GM19452 (cell line): ENCODE data around the gene CACNA1A.

Experiments
- ATAC-seq: cut with Tn5 transposase; IDR thresholded peaks from one replicate; pipeline ENCODE4 v1.9.1; 2021; ENCODE audit not compliant: unreplicated experiment

CACNA1A gene

DNA sequence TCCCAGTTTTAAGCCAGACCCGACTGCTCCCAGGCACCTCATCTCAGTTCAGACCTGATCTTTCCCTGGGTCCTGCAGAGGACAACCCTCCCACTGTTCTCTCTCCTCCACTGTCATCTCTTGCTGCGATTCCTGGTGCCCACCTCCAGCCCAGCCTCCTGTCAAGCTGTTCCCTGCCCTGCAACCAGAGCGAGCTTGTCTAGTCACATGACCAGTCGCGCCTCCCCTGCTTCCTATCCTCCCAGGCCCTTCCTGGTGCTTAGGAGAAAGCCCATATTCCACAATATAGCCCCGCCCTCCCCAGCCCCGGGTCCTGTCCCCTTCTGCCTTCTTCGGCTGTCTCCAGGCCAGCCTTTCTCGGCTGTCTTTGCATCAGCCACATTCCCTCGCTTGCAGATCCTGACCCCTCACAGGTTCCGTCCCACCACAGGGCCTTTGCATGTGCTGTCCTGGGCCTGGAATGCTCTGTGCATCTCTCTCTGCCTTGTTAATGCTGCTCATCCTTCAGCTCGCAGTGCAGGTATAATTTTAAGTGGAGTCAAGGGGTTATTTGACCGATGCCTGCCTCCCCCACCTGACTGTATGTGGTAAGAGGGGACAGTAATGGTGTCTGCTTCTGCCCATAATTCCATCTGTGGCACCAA, 267.3 kb downstream of the CACNA1A start:
- ATAC-seq: no peak

DNA sequence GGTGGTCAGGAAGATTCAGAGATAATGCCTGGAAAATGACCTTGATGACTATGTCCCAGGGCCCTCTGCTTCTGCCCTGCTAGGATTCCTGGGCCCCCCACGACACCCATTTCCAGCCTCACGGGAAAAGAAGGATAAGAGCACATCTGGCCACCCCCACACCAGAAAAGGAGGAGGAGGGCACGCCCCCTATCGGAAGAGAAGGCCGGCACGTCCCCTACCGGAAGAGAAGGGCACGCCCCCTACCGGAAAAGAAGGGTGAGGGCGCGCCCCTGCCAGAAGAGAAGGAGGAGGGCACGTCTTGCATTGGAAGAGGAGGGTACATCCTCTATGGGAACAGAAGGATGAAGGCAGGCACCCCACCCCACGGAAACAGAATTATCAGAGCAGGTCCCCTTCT, 271.8 kb downstream of the CACNA1A start:
- no peak for ATAC-seq

DNA sequence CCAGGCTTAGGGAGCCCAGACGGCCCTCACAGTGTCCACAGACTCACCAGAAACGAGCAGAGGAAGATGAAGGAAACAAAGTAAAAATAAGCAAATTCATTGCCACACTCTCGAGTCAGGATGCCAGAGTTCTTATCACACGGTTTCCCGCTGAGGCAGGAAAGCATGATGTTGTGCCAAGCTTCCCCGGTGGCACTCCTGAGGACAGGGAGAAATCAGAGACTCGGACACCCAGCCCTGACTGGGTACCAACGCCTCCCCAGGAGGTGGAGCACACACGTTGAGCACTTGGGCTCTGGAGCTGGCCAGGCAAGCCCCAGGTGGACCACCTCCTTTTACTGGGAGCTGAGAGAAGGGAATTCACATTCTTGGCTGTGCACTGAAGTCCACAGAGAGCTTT, 274.6 kb downstream of the CACNA1A start:
- no peak for ATAC-seq

DNA sequence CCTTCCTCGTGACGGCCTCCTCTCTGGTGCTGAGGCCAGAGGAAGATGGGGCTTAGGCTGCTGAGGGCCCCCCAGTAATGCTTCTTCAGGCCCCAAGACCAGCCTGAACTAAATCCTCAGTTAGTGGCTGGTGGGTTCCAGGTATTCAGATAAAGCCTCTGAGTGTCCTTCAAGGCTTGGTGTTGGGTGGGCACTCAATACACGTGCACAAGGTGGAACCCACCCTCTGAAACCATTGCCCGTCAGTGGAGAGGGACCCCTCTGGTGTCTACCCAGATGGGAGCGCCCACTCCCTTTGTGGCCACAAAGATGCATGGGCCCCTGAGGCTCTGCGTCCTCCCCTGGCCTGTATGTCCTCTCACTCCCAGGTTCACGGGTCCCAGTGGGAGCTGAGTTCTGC, 277.0 kb downstream of the CACNA1A start:
- no peak for ATAC-seq

DNA sequence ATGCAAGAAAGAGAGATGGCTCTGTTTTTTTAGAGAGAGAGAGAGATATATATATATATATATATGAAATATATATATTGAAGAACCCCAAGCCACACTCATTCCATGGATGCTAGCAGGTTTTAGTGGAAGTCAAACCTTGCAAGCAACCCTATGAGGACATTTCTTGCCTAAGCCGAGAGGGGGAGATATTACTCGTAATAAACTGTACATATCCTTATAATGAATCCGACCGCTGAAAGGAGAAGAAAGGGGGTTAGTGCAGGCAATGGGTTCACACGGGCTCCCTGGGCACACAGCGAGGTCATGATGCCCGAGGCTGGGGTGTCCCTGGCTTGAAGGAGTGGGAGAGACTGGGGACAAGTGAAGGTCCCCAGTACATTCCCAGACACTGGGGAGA, 277.7 kb downstream of the CACNA1A start:
- no peak for ATAC-seq

DNA sequence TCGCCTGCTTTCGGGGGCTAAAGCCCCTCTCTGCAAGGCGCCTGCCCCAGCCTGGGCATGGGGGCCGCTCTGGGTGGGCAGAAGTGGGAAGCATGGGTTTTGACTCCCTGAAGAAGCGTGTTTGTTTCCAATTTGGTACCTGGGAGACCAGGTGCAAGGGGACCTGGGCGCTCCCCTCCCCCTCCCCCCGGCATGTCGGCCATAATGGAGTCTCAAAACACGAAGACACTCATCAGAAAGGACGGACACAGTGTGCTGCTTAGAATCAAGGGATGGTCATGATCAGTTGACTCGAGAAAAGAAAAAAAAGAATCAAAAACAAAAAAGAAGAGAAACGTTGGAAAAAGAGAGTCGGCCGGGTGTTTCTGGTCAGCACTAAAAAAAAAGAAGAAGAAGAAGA, 279.3 kb downstream of the CACNA1A start:
- ATAC-seq: no peak

DNA sequence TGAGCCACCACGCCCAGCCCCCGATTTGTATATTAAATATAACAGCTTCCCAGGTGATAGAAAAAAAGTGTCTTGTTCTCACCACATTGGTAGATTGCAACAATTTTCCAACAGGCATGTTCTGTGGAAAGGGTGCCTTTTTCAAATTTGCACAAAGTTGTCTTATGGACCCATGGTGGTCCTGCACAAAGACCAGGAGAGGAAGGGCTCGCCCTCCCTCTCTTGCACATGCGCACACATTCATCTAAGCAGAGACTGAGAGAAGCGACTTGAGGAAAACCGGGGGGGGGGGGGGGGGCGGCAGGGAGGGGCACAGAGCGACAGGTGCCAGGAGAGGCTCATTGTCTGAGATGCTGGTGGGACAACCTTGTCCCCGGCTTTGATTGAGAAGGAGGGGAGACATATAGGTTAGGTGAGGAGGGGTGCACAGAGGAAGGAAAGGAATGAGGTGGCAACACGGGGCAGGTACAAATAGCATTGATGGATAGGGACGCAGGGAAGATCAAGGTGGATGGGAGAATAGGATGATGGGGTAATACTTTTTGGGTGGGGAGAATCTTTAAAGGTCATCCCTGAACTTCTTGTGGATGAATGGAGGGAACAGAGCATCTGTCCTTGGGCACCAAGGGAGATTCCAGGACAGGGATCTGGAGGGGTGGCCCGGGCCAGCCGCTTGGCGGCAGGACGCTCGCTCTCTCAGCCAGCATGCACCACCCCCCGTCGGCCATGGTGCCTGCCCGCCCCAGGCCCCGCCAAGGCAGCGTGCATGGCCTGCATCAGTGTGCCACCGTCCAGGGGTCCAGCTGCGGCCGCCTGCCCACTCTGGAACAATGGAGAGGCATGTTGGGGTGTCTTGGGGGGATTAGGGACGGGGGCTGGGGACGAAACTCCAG, 280.1 kb downstream of the CACNA1A start:
- no peak for ATAC-seq

DNA sequence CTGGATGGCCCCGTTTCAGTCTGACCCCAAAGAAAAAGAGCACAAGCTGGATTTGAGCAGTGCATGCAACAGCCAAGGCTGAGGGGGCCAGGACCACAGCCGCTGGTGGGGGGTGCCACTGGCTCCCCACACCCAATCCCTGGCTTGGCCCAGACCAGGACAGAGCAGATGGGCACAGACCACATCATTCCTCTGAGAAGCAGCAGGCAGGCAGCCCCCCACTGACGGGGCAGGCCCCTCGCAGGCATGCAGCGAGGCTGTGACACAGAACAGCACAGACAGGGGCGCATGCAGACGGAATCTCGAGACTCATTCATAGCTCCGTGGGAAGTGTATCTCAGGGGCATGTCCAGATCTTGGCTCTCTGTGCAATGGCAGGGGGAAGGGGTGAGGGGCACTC, 281.2 kb downstream of the CACNA1A start:
- ATAC-seq: no peak

DNA sequence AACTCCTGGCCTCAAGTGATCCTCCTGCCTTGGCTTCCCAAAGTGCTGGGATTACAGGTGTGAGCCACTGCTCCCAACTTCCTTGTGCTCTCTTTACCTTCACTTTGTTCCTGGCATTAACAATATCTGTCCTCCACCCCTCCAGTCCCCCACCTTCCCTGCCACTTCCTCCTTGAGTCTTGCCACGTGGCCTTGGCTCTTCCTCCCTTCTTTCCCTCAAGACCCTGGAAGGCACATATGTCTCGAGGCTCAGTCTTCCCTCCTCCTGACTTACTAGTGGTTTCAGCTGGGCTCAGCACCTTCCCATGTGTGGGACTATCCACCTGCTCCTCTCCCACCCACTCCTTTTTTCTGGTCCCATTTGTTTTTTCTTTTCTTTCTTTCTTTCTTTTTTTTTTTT, 285.4 kb downstream of the CACNA1A start:
- no peak for ATAC-seq

DNA sequence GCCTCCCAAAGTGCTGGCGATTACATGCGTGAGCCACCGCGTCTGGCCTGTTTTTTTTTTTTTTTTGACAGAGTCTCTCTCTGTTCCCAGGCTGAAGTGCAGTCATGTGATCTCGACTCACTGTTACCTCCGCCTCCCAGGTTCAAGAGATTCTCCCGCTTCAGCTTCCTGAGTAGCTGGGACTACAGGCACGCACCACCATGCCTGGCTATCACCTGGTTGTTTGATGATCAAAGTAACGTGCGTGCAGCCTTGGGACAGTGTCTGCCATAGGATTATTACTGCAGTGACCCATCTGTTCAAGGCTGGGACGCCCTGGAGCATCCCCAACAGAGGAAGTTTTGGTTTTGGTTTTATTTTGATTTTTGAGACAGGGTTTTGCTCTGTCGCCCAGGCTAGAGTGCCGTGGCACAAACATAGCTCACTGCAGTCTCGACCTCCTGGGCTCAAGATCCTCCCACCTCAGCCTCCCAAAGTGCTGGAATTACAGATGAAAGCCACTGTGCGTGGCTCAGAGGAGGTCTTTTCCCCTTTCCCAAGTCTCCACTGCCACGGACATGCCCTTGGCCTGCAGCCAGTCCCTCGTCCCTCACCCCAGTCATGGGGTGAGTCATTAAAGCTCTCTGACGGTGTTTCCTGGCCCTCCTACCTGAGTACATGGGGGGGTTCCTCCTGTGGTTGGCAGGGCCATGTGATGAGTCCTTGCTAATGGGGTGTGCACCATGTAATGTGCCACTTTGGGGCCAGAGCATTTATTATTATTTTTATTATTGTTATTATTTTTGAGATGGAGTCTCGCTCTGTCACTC, 290.5 kb downstream of the CACNA1A start:
- ATAC-seq: peak; percentile 45

DNA sequence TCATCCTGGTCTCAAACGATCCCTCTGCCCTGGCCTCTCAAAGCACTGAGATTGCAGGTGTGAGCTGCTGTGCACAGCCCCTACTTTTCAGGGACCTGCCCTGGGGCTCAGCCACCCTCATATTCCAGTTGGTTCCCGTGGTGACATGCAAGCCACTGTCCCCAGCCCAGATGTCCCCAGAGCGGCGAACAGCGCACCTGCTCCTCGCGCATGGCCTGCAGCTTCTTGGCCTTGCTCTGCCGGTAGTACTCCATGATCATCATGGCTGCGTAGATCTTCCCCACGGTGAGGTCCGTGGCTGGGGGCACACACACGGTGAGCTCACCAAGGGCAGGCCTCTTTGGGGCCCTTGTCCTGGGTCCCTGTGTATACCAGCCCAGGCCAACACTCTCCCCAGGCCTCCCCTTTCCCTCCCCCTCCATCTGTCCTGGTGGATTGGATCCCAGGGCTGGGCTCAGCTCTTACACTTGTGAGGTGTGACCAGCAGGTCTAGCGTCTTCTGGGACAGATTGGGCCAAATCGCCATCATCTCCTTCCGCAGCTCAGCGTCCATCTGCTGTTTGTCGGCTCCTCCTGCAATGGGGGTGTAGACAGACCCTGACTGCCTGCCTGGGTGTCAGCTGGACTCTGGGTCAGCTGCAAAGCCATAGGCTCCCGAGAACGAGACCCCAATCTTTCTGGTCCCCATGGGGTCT, 292.1 kb downstream of the CACNA1A start:
- no peak for ATAC-seq

DNA sequence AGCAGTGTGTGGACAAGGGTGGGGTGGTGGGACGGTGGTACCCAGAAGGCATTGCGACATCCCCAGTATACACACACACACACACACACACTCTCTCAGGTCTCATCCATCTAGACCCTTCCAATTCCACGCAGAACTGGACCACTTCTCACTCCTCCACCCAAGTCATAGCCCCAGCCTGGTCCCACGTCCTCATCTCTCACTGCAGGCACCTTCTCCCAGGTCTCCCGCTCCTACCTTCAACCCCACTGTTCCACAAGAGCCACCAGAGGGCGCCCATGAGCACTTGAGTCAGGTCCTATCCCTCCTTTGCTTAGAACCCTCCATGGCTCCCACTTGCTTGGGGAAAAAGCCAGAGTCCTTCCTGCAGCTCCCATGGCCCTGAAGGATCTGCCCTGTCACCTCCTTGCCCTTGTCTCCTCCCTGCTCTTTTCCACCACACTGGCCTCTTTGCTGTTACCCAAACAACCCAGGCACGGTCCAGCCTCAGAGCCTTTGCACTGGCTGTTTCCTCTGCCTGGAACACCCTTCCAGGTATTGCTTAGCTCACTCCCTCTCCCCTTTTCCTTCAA, 293.4 kb downstream of the CACNA1A start:
- no peak for ATAC-seq

DNA sequence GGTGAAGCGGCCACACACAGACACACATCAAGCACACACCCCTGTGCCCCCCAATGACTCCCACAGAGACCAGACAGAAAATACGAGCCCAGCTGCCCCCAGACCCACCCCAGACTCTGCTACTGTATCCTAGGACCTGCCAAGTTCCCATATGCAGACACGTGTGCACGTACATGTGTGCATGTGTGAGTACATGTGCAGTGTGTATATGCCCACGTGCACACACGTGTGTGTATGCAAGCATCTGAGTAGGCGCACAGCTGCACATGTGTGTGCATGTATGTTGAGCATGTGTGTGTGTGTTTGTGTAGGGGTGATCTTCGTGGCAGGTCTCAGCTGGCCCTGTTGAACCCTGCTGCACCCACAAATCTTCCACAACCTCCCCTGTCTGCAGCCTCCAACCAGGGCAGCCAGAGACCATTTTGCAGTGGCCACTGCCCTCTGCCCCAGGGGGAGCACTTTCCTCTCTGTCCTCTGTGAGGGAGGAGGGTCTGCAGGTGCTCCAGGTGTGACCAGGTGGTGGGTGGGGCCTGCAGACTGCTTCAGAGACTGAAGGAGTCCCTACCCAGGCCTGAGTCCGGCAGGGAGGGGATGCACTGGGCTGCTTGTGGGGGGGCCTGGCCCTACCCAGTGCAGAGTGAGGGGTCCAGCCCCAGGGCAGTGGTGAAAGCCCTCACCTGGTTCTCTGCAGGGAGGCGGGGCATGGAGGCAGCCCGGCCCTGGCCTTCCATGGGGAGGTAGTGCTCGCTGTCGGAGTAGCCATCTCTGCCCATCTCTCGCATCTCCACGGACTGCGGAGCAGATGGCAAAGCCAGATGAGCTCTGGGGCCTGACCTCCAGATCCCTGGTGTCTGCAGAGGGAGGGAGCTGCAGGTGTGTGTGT, 294.6 kb downstream of the CACNA1A start:
- ATAC-seq: no peak

DNA sequence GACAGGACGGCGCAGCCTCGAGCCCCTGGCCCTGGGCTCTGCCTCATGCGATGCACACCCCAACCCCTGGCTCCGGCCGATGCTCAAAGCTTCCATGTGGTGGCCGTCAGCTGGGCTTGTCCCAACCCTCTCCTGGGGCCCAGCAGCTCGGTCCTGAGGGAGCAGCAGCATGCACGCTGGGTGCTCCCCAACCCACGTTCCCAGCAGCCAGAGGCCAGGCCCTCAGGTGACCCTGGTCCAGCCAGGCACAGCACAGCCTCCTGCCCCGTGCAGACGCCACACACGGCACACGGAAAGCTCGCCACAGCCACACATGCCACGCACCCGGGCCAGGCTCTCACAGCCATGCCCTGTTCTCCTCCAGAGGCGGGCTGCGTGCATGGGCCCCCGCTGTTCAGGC, 295.3 kb downstream of the CACNA1A start:
- no peak for ATAC-seq

DNA sequence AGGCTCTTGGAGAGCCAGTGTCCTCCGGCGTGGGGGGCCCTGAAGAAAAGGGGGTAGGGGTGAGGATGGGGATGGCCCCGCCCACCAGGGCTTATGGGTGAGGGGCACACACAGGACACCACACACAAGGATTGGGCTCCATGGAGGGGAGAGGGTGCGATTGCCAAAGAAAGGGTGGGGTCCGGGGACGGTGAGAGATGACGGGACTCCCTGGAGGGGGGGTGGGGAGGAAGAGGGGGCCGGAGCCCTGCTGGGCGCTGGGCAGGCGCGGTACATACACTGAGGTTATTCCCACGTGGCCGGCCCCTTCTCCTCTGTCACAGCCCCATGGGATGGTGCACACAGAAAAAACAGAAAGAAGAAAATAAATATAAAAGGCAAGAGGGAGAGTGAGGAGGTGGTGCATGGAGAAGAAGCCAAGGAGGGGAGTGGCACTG, 295.9 kb downstream of the CACNA1A start:
- no peak for ATAC-seq

DNA sequence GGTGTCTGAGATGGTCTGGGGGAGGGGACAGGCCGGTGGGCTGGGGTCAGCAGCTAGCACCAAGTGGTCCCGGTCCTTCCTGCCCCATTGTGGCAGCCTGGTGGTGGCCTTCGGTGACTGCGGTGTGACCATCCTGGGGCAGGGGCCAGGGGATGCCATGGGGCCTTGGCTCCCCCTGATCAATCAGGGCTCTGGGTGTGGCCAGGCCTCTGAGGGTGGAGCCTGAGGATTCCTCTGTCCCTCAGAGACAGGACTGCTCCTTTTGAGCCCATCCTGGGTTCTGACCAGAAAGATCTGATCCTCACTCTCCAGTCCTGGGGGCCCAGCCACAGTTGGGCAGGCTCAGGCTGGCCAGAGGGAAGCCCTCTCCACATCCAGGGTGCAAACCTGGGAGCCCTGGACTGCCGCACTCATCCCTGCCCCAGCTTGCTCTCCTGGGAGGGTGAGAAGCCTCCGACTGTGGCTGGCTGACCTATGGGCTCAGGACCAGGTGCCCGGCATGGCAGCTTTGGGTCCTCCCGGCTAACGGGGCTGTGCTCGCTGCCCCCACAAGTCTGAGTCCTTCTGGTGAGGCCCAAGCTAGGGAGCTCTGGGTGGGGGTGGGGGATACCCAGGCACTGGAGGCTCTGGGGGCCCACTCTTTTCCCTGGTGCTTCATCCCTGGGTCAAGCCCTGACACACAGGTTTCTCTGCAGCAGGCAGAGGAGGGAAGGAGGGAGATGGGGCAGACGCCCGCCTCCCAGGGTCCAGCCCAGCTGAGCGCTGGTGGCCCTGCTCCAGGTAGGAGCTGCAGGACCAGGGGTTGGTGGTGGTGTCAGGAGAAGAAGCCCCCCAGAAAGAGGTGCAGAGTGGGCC, 296.6 kb downstream of the CACNA1A start:
- no peak for ATAC-seq

DNA sequence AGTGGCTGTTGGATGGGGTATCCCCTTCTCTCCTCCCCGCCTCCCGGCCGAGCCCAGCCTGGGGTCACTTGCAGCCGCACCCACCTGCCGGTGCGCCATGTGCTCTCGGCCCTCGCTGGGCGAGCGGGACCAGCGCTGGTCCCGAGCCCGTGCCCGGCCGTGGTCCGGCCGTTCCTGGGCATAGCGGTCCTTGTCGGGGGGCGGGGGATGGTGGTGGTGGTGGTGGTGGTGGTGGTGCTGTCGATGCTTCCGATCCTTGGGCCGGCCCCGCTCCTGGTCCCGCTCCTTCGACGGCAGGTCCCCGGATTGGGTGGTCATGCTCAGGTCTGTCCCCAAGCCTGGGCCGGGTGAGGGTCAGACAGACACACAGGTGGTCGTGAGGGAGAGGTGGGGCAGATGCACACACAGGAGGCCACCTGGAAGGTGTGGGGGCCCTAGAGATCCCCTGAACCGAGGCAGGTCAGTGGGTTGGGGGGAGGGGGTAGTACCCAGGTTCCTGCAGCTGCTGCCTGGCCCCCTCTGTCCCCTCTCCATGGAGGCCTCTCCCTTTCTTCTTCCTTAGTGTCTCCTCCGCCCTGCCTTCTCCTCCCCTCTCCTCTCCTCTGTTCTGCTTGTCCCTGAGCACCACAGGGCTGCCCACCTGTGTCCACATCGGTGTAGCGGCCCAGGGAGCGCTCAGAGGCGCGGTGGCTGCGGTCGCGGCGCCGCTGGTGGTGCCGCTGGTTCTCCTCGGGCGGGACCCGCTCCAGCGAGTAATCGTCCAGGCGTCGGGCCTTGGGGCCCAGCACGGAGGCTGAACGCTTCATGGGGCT, 297.4 kb downstream of the CACNA1A start:
- ATAC-seq: no peak
